Neuronal stem cell (in vitro differentiated cells): ENCODE results near the gene IVD. TPM values are rescaled to one million over a fixed set of nuclear protein-coding genes. Genes with fewer than 3 reads are reported as not detected.

Experiments
- DNase-seq: peaks from one replicate; pipeline ENCODE4 v3.0.0-alpha.2; 2013; ENCODE audit warnings: low spot score
- H2AFZ ChIP-seq: one replicate; pipeline ENCODE4 v1.6.1; 2013; ENCODE audit warnings: mild to moderate bottlenecking, low read length, inconsistent platforms
- H2AK5ac ChIP-seq: 2 replicates; pipeline ENCODE4 v1.6.1; 2013; ENCODE audit warnings: low read depth, mild to moderate bottlenecking, inconsistent platforms, low read length, moderate library complexity, mixed read lengths
- H2BK120ac ChIP-seq: 2 replicates; pipeline ENCODE4 v1.6.1; 2013; ENCODE audit warnings: low read depth, mild to moderate bottlenecking, inconsistent platforms, low read length, moderate library complexity, mixed read lengths
- H2BK12ac ChIP-seq: one replicate; pipeline ENCODE4 v1.6.1; 2013; ENCODE audit warnings: low read length, inconsistent platforms
- H2BK15ac ChIP-seq: 2 replicates; pipeline ENCODE4 v1.6.1; 2013; ENCODE audit warnings: mild to moderate bottlenecking, low read length, inconsistent platforms, mixed read lengths
- H2BK5ac ChIP-seq: one replicate; pipeline ENCODE4 v1.6.1; 2013; ENCODE audit warnings: inconsistent platforms, mild to moderate bottlenecking, low read length, moderate library complexity
- H3K14ac ChIP-seq: one replicate; pipeline ENCODE4 v1.6.1; 2013; ENCODE audit warnings: low read length, inconsistent platforms
- H3K18ac ChIP-seq: 2 replicates; pipeline ENCODE4 v1.6.1; 2013; ENCODE audit warnings: low read length, inconsistent platforms
- H3K23ac ChIP-seq: 2 replicates; pipeline ENCODE4 v1.6.1; 2013; ENCODE audit warnings: low read depth, mild to moderate bottlenecking, mixed read lengths, low read length, inconsistent platforms; ENCODE audit not compliant: poor library complexity
- H3K27ac ChIP-seq: replicated peaks from 3 replicates; pipeline ENCODE4 v1.5.1; 2013; ENCODE audit warnings: low read length, inconsistent platforms
- H3K27me3 ChIP-seq, 3 experiments: 2 replicates each; pipeline ENCODE4 v1.6.1; 2013; ENCODE audit warnings: low read length in 3 of 3, mild to moderate bottlenecking in 2 of 3, inconsistent platforms in 1 of 3, low read depth in 1 of 3, mixed read lengths in 1 of 3, moderate library complexity in 1 of 3; ENCODE audit not compliant: control insufficient read depth in 3 of 3, insufficient read depth in 3 of 3
- H3K36me3 ChIP-seq, 2 donors: replicated peaks in 1 of 2; 2 replicates each; pipeline ENCODE4 v1.6.1; 2013; ENCODE audit warnings: low read length in 2 of 2; ENCODE audit not compliant: control insufficient read depth in 2 of 2, insufficient read depth in 2 of 2
- H3K4ac ChIP-seq: 2 replicates; pipeline ENCODE4 v1.6.1; 2013; ENCODE audit warnings: inconsistent platforms, mild to moderate bottlenecking, low read length, moderate library complexity
- H3K4me1 ChIP-seq, 2 donors: 1 replicate in 1 of 2; 2 replicates in 1 of 2; pipeline ENCODE4 v1.6.1; 2013; ENCODE audit warnings: low read length in 2 of 2, low read depth in 1 of 2; ENCODE audit not compliant: control insufficient read depth in 2 of 2, insufficient read depth in 1 of 2
- H3K4me2 ChIP-seq: one replicate; pipeline ENCODE4 v1.6.1; 2013; ENCODE audit warnings: mild to moderate bottlenecking, low read length, inconsistent platforms; ENCODE audit not compliant: insufficient read depth, poor library complexity, severe bottlenecking
- H3K4me3 ChIP-seq, 2 donors: 2 replicates each; pipeline ENCODE4 v1.5.1; 2013; ENCODE audit warnings: low read length in 2 of 2, mild to moderate bottlenecking in 2 of 2, inconsistent platforms in 1 of 2, moderate library complexity in 1 of 2
- H3K79me1 ChIP-seq: one replicate; pipeline ENCODE4 v1.6.1; 2013; ENCODE audit warnings: low read depth, mild to moderate bottlenecking, inconsistent platforms, low read length, moderate library complexity
- H3K9ac ChIP-seq: one replicate; pipeline ENCODE4 v1.6.1; 2013; ENCODE audit warnings: mild to moderate bottlenecking, low read depth, low read length, inconsistent platforms; ENCODE audit not compliant: poor library complexity
- H3K9me3 ChIP-seq, 2 donors: replicated peaks in 1 of 2; 2 replicates each; pipeline versions ENCODE3 to v1.6.1; 2013; ENCODE audit warnings: low read length in 2 of 2, mild to moderate bottlenecking in 2 of 2, inconsistent platforms in 1 of 2, low read depth in 1 of 2, mixed read lengths in 1 of 2, moderate library complexity in 1 of 2; ENCODE audit not compliant: control insufficient read depth in 2 of 2, insufficient read depth in 1 of 2
- H4K8ac ChIP-seq: one replicate; pipeline ENCODE4 v1.6.1; 2013; ENCODE audit warnings: low read depth, mild to moderate bottlenecking, inconsistent platforms, low read length, moderate library complexity
- H4K91ac ChIP-seq: one replicate; pipeline ENCODE4 v1.6.1; 2013; ENCODE audit warnings: low read length, low read depth, mild to moderate bottlenecking, inconsistent platforms; ENCODE audit not compliant: poor library complexity
- WGBS, 2 donors: extraction: QIAGEN DNeasy Blood & Tissue Kit; methylation state at CpG; one replicate each; pipeline ENCODE4 v1.1.7; 2013; ENCODE audit warnings: missing lambda C conversion rate in 2 of 2, mixed read lengths in 1 of 2; ENCODE audit not compliant: insufficient read length in 2 of 2, insufficient replicate concordance in 1 of 2; ENCODE audit errors: extremely low coverage in 2 of 2; 5-methylcytosine and 5-hydroxymethylcytosine counted together
- polyA plus RNA-seq, 2 experiments: library from polyadenylated mRNA; stranded (reverse); fragments of 200-250 nt; gene quantifications; one replicate each; pipeline ENCODE4 v1.2.3, GENCODE V29; 2013

Gene IVD
- 22.3 TPM for polyA plus RNA-seq (2013, experiment 1 of 2)
- 23.4 TPM for polyA plus RNA-seq (2013, experiment 2 of 2)

DNA sequence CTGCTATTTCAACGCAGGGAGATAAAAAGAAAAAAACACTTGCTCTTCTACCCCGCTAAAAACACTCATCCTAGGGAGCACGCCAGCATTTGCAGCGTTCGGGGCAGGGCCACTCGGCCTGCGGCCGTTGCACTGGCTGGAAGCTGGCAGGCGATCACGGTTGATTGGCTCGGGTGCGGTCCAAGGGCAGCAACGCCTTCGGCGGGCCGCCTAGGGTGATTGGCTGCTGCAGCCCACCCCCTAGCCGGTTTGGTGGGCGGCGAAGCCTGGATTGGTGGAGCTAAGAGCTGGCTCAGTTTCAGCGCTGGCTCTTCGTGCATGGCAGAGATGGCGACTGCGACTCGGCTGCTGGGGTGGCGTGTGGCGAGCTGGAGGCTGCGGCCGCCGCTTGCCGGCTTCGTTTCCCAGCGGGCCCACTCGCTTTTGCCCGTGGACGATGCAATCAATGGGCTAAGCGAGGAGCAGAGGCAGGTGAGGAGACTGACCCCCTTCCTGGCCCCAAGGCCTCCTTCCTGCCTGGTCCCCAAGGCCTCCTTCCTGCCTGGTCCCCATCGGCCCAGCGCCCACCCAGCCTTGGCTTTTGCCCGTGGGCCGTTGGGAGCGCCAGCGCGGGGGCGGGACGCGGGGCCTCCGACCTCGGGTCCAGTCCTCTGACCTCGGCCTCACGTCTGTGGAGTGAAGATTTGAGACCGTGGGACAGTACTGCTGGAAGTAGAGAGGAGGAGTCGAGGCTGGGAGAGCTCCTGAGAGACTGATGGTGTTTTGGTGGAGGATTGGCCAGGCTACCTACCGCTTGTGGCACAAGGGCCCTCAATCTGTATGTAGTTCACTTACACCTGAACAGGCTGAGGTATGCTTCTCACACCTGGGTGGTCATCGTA, at the start of gene IVD:
Gene IVD (plus strand): TSS at position 295 of the 881 bp plus-strand sequence. CDS start 33 bp downstream, at position 328.
- Histone ChIP-seq H3K4me1 (peaks cover 1 to 6% of the 10 kb centered on the region in 2 donors), H4K91ac (no peak within 1 kb of the TSS), H3K4ac (peak within 1 kb of the TSS; percentile 18), H3K27me3 (no peaks in the 10 kb centered on the region), H3K23ac (peak within 1 kb of the TSS; percentile 95), H3K4me2 (peak within 1 kb of the TSS; percentile 88), H2BK12ac (no peak within 1 kb of the TSS), H3K36me3 (peaks cover 16 to 35% of the 10 kb centered on the region in 2 donors), H2AK5ac (peak within 1 kb of the TSS; percentile 70), H2BK15ac (peak within 1 kb of the TSS; percentile 22), H2BK120ac (no peak within 1 kb of the TSS), H3K9ac (peak within 1 kb of the TSS; percentile 97), H2BK5ac (no peak within 1 kb of the TSS), H4K8ac (no peak within 1 kb of the TSS), H3K27ac (peak within 1 kb of the TSS; percentile 55), H3K9me3 (no peaks in the 10 kb centered on the region), H3K18ac (peak within 1 kb of the TSS; percentile 97), H3K4me3 (peak within 1 kb of the TSS; percentile 92 to 98), H3K79me1 (peaks cover 5% of the 10 kb centered on the region), H2AFZ (peak within 1 kb of the TSS; percentile 93), H3K14ac (peak within 1 kb of the TSS; percentile 78)
- peak; percentile 90 for DNase-seq
- no CpG with 5 or more reads among the region's 54 CpGs for whole genome bisulfite sequencing, 2 donors

DNA sequence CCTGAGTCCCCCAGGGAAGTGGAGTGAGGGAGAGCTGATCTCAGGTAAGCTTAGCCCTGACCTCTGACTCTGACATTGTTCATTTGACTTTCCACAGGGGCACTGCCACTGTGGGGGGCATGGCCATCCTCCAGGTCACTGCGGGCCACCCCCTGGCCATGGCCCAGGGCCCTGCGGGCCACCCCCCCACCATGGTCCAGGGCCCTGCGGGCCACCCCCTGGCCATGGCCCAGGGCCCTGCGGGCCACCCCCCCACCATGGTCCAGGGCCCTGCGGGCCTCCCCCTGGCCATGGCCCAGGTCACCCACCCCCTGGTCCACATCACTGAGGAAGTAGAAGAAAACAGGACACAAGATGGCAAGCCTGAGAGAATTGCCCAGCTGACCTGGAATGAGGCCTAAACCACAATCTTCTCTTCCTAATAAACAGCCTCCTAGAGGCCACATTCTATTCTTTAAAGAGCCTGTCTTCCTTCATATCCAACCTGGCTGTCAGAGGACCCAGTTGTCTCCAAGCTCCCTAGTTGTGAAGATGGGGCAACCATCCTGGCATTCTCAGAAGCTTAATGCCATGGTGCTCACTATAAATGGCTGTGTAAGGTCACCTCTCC, 49.5 kb upstream of the IVD start:
- DNase-seq: no peak
- H3K27me3 ChIP-seq: peaks cover 0 to 77% (median 16%) of the 10 kb centered on the region in 3 experiments
- no peaks in the 10 kb centered on the region for H3K36me3 ChIP-seq
- no peaks in the 10 kb centered on the region for H3K9me3 ChIP-seq
- WGBS, 2 donors: no CpG with 5 or more reads among the region's 5 CpGs
- no peak overlapping the region for H3K9ac ChIP-seq
- H4K8ac ChIP-seq: no peak overlapping the region
- H3K4ac ChIP-seq: no peak overlapping the region
- no peaks in the 10 kb centered on the region for H3K79me1 ChIP-seq
- H3K14ac ChIP-seq: no peak overlapping the region
- no peak overlapping the region for H2BK120ac ChIP-seq
- H3K27ac ChIP-seq: no peak overlapping the region
- H2BK12ac ChIP-seq: no peak overlapping the region
- H2AK5ac ChIP-seq: no peak overlapping the region
- H3K4me2 ChIP-seq: no peak overlapping the region
- no peak overlapping the region for H2BK15ac ChIP-seq
- no peak overlapping the region for H3K4me3 ChIP-seq
- no peak overlapping the region for H2AFZ ChIP-seq
- H4K91ac ChIP-seq: no peak overlapping the region
- peaks cover 13 to 15% of the 10 kb centered on the region in 2 donors for H3K4me1 ChIP-seq
- H3K18ac ChIP-seq: no peak overlapping the region
- no peak overlapping the region for H3K23ac ChIP-seq
- no peak overlapping the region for H2BK5ac ChIP-seq

DNA sequence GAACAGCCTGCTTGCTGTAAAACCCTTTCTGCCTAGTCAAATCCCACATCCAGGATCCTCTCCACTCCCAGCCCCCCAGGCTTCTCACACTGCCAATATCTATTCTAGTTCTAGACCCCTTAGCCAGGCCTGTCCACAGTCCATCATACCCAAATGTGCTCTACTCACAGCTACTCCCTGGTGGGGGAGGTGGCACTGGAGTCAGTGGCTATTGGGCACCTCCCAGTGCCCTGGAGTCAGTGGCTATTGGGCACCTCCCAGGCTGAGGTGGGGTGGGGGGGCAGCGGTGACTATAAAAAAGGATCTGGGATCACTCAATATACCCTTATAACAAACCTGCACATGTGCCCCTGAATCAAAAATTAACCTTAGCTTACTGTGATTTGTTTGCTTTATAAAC, 48.3 kb upstream of the IVD start:
- Histone ChIP-seq H2AK5ac (no peak overlapping the region), H3K23ac (no peak overlapping the region), H3K14ac (no peak overlapping the region), H2BK5ac (no peak overlapping the region), H3K18ac (no peak overlapping the region), H2BK120ac (no peak overlapping the region), H2BK12ac (no peak overlapping the region), H3K4me2 (peak overlapping the region; percentile 90), H2AFZ (peak overlapping the region; percentile 97), H3K36me3 (no peaks in the 10 kb centered on the region), H3K4me1 (peaks cover 13 to 15% of the 10 kb centered on the region in 2 donors), H3K4me3 (peak overlapping the region in 1 of 2 donors; percentile 53), H3K9ac (no peak overlapping the region), H4K8ac (no peak overlapping the region), H4K91ac (no peak overlapping the region), H3K27ac (no peak overlapping the region), H3K4ac (no peak overlapping the region), H3K79me1 (no peaks in the 10 kb centered on the region), H3K27me3 (peaks cover 0 to 84% (median 20%) of the 10 kb centered on the region in 3 experiments), H3K9me3 (no peaks in the 10 kb centered on the region), H2BK15ac (no peak overlapping the region)
- no CpG with 5 or more reads among the region's 1 CpG for WGBS, 2 donors
- DNase-seq: no peak
